HepG2 (cell line): ENCODE results near the gene TNFRSF21. TPM values are rescaled to one million over a fixed set of nuclear protein-coding genes. Genes with fewer than 3 reads are reported as not detected.
A peak's percentile ranks its signal among the peaks of the same experiment; 100 is the strongest.

Experiments used
- CBFB ChIP-seq: sonication (generic); formaldehyde crosslinking; IDR thresholded peaks from 2 replicates; pipeline ENCODE4 v1.4.0; 2020; ENCODE audit warnings: missing genetic modification reagents
- CBX2 ChIP-seq, 2 experiments: fragments of 200-600 bp in 1 of 2; sonication (generic); formaldehyde crosslinking in 1 of 2; IDR thresholded peaks; 2 replicates each; pipeline versions ENCODE4 v1.7.0 to v1.8.1; 2018 to 2022; ENCODE audit warnings: low read depth in 2 of 2, low read length in 1 of 2, mild to moderate bottlenecking in 1 of 2, missing genetic modification reagents in 1 of 2
- CEBPZ ChIP-seq: IDR thresholded peaks from 2 replicates; pipeline ENCODE4 v1.6.1; 2012; ENCODE audit warnings: low read length, improper control_type of control experiment
- ERF ChIP-seq: IDR thresholded peaks from 2 replicates; pipeline ENCODE4 v1.6.1; 2018; ENCODE audit warnings: missing biosample characterization, missing genetic modification reagents
- HDAC6 ChIP-seq: fragments of 200-600 bp; sonication (generic); IDR thresholded peaks from 2 replicates; pipeline ENCODE4 v1.7.0; 2017; ENCODE audit warnings: mild to moderate bottlenecking, antibody characterized with exemption, low read length, low read depth
- JDP2 ChIP-seq: sonication (generic); formaldehyde crosslinking; IDR thresholded peaks from 2 replicates; pipeline ENCODE4 v1.8.1; 2022; ENCODE audit warnings: missing genetic modification reagents, borderline replicate concordance
- NR1H2 ChIP-seq: sonication (generic); formaldehyde crosslinking; IDR thresholded peaks from 2 replicates; pipeline ENCODE4 v1.8.1; 2022; ENCODE audit warnings: low read depth, missing genetic modification reagents, borderline replicate concordance
- STAT5B ChIP-seq: sonication (generic); formaldehyde crosslinking; IDR thresholded peaks from 2 replicates; pipeline ENCODE4 v1.4.0; 2020; ENCODE audit warnings: missing genetic modification reagents
- ZFP62 ChIP-seq: sonication (generic); formaldehyde crosslinking; IDR thresholded peaks from 2 replicates; pipeline ENCODE4 v1.4.0; 2020; ENCODE audit warnings: missing genetic modification reagents
- ZKSCAN8 ChIP-seq: IDR thresholded peaks from 2 replicates; pipeline ENCODE4 v1.6.1; 2016; ENCODE audit warnings: borderline replicate concordance, missing genetic modification reagents, missing compliant biosample characterization
- ZNF205 ChIP-seq: IDR thresholded peaks from 2 replicates; pipeline ENCODE4 v1.6.1; 2018; ENCODE audit warnings: missing biosample characterization, missing genetic modification reagents
- ZNF224 ChIP-seq: sonication (generic); formaldehyde crosslinking; IDR thresholded peaks from 2 replicates; pipeline ENCODE4 v1.5.0; 2020; ENCODE audit warnings: mild to moderate bottlenecking, missing genetic modification reagents
- ZNF326 ChIP-seq: sonication (generic); formaldehyde crosslinking; IDR thresholded peaks from 2 replicates; pipeline ENCODE4 v1.4.0; 2020; ENCODE audit warnings: missing genetic modification reagents, borderline replicate concordance
- ZNF569 ChIP-seq: sonication (generic); formaldehyde crosslinking; IDR thresholded peaks from 2 replicates; pipeline ENCODE4 v1.5.0; 2020; ENCODE audit warnings: mild to moderate bottlenecking, missing genetic modification reagents, moderate library complexity, borderline replicate concordance
- ZNF570 ChIP-seq: sonication (generic); formaldehyde crosslinking; IDR thresholded peaks from 2 replicates; pipeline ENCODE4 v1.4.0; 2020; ENCODE audit warnings: mild to moderate bottlenecking, missing genetic modification reagents, borderline replicate concordance
- ZZZ3 ChIP-seq: sonication (generic); formaldehyde crosslinking; IDR thresholded peaks from 2 replicates; pipeline ENCODE4 v1.4.0; 2020; ENCODE audit warnings: missing genetic modification reagents, mild to moderate bottlenecking, borderline replicate concordance
- polyA plus RNA-seq, 8 experiments: library from polyadenylated mRNA; depleted of rRNA in 3 of 8; stranded (reverse) in 7 of 8; unstranded in 1 of 8; fragments of >200 nt; fragmentation: Illumina TruSeq in 4 of 8; extraction: Trizol in 4 of 8; gene quantifications; 2 replicates each; pipeline versions ENCODE4 v1.2.1 to v1.2.3, GENCODE V29; 2011 to 2016; ENCODE audit warnings: low read depth in 4 of 8, missing spikeins in 1 of 8, mixed read lengths in 1 of 8; ENCODE audit not compliant: insufficient read depth in 1 of 8
- total RNA-seq, 5 experiments: library from RNA; depleted of rRNA; stranded (reverse); fragments of >200 nt; fragmentation: Illumina TruSeq; extraction: Trizol; gene quantifications; 2 replicates each; pipeline ENCODE4 v1.2.3, GENCODE V29; 2016; ENCODE audit warnings: low read depth in 1 of 5
- TF ChIP-seq, protein P1 (sequence below): sonication (generic); formaldehyde crosslinking; IDR thresholded peaks from 2 replicates; pipeline ENCODE4 v1.4.0; 2020; ENCODE audit warnings: missing genetic modification reagents
- TF ChIP-seq, protein P2 (sequence below): sonication (generic); formaldehyde crosslinking; IDR thresholded peaks from 2 replicates; pipeline ENCODE4 v1.9.0; 2022; ENCODE audit warnings: missing genetic modification reagents, mild to moderate bottlenecking, borderline replicate concordance
- TF ChIP-seq, protein P3 (sequence below): sonication (generic); formaldehyde crosslinking; IDR thresholded peaks from 2 replicates; pipeline ENCODE4 v1.5.0; 2020; ENCODE audit warnings: mild to moderate bottlenecking, missing genetic modification reagents, borderline replicate concordance

Gene TNFRSF21
- total and polyA plus RNA-seq, 2 of the 13 experiments (the other 11 are each of a cell fraction or from before 2014, with no cell fraction given): 24.8 to 46.3 TPM

GRCh38 chr6:47309291-47310130 is at the start of gene TNFRSF21 (continued):
- TF ChIP-seq ZNF326 (CRISPR knock-in tag): no peak
- TF ChIP-seq ZZZ3 (CRISPR knock-in tag): no peak
- peak; percentile 76; the same call in 1 of the 2 replicates for TF ChIP-seq ZNF224 (CRISPR knock-in tag)
- TF ChIP-seq, protein P1, sequence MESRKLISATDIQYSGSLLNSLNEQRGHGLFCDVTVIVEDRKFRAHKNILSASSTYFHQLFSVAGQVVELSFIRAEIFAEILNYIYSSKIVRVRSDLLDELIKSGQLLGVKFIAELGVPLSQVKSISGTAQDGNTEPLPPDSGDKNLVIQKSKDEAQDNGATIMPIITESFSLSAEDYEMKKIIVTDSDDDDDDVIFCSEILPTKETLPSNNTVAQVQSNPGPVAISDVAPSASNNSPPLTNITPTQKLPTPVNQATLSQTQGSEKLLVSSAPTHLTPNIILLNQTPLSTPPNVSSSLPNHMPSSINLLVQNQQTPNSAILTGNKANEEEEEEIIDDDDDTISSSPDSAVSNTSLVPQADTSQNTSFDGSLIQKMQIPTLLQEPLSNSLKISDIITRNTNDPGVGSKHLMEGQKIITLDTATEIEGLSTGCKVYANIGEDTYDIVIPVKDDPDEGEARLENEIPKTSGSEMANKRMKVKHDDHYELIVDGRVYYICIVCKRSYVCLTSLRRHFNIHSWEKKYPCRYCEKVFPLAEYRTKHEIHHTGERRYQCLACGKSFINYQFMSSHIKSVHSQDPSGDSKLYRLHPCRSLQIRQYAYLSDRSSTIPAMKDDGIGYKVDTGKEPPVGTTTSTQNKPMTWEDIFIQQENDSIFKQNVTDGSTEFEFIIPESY (CRISPR knock-in tag): peak; percentile 33; the same call in 1 of the 2 replicates
- TF ChIP-seq ERF (CRISPR knock-in tag): peak; percentile 98
- TF ChIP-seq ZKSCAN8: peak; percentile 87
- TF ChIP-seq STAT5B (CRISPR knock-in tag): no peak
- TF ChIP-seq ZNF570: no peak
- TF ChIP-seq ZFP62: 0 out of 2 replicates have a peak, but pooled peaks have one; percentile 6
- no peak for TF ChIP-seq CBX2 (IDR thresholded peaks at IDR 0.05; ENCODE audit: low read depth, low read length)
- 0 out of 2 replicates have a peak, but pooled peaks have one; percentile 22 for TF ChIP-seq CBX2 (CRISPR knock-in tag; IDR thresholded peaks at IDR 0.05; ENCODE audit: low read depth)
- TF ChIP-seq CBFB (CRISPR knock-in tag): peak; percentile 96
- no peak for TF ChIP-seq JDP2 (CRISPR knock-in tag)
- TF ChIP-seq, protein P2, sequence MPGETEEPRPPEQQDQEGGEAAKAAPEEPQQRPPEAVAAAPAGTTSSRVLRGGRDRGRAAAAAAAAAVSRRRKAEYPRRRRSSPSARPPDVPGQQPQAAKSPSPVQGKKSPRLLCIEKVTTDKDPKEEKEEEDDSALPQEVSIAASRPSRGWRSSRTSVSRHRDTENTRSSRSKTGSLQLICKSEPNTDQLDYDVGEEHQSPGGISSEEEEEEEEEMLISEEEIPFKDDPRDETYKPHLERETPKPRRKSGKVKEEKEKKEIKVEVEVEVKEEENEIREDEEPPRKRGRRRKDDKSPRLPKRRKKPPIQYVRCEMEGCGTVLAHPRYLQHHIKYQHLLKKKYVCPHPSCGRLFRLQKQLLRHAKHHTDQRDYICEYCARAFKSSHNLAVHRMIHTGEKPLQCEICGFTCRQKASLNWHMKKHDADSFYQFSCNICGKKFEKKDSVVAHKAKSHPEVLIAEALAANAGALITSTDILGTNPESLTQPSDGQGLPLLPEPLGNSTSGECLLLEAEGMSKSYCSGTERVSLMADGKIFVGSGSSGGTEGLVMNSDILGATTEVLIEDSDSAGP (CRISPR knock-in tag): peak; percentile 94; the same call in 1 of the 2 replicates
- 0 out of 2 replicates have a peak, but pooled peaks have one; percentile 21 for TF ChIP-seq HDAC6
- TF ChIP-seq NR1H2 (CRISPR knock-in tag): peak; percentile 19
- TF ChIP-seq, protein P3, sequence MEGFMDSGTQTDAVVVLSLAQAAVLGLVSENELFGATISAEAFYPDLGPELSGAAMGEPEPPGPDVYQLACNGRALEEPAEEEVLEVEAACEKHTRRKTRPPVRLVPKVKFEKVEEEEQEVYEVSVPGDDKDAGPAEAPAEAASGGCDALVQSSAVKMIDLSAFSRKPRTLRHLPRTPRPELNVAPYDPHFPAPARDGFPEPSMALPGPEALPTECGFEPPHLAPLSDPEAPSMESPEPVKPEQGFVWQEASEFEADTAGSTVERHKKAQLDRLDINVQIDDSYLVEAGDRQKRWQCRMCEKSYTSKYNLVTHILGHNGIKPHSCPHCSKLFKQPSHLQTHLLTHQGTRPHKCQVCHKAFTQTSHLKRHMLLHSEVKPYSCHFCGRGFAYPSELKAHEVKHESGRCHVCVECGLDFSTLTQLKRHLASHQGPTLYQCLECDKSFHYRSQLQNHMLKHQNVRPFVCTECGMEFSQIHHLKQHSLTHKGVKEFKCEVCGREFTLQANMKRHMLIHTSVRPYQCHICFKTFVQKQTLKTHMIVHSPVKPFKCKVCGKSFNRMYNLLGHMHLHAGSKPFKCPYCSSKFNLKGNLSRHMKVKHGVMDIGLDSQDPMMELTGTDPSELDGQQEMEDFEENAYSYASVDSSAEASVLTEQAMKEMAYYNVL (CRISPR knock-in tag): peak; percentile 64; the same call in 1 of the 2 replicates
- TF ChIP-seq ZNF205 (CRISPR knock-in tag): peak; percentile 77; the same call in 1 of the 2 replicates
- TF ChIP-seq CEBPZ: no peak
- no peak for TF ChIP-seq ZNF569
